ENCODE measurements around the gene BBS9.

- TF ChIP-seq CTCF (IDR thresholded peaks at IDR 0.05) (no peak), POLR2A (IDR thresholded peaks at IDR 0.05) (no peak)
Measured at GRCh38 chr7:33471636-33472242, 342.4 kb downstream of the BBS9 start.

Data from testis (tissue), 2 donors.